ENCODE measurements around the gene MAP3K5.
"Not testable (repeated sequence)": the region's sequence is repeated elsewhere in the genome, so short reads cannot be mapped to it uniquely, and the experiment has no call there.

MAP3K5 gene

DNA sequence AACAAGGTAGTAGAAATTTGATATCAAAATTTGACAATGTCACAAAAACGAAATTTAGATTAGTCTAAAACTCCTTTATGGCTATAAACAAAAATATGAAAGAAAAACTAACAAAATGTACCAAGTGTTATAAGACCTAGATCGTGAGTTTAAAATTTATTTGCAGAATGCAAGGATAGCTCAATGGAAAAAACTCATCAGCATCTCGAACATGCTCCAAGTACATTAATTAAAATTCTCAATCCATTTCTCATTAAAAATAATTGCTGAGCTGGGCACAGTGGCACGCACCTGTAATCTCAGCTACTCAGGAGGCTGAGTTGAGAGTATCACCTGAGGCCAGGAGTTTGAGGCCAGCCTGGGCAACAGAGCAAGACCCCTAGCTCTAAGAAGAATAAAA lies 70.8 kb downstream of the MAP3K5 start:
- no peak for DNase-seq

DNA sequence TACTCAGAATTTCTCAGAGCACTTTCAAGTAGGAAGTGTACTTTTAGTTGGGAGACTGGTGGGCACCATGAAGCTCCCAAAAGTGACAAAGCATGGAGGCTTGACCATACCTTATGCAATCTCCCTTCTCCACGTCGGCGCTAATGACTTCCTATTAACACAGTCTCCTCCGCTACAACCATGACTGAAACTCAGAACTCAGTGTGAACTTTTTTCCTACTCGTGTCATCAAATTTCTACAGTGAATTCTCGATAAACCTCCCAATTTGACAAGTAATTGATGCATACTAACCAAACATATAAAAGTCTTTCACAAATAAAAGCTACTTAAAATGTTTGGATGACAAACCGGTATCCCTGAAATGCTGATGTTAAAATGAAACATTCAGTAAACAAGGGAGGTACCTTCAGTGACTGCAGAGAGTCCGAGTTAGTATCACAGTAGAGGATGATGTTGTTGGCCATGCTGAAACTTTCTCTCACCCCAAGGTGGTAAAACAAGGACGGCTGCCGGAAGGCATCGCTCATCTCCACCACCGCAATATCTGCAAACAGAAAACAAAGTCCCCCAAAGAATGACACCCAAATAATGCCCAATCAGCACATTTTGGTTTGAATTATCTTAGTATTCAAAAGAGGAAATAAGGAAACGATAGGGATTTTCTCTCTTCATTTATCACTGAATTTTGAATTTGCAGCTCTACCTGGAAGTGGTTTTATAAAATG lies 72.1 kb downstream of the MAP3K5 start:
- no peak for DNase-seq

DNA sequence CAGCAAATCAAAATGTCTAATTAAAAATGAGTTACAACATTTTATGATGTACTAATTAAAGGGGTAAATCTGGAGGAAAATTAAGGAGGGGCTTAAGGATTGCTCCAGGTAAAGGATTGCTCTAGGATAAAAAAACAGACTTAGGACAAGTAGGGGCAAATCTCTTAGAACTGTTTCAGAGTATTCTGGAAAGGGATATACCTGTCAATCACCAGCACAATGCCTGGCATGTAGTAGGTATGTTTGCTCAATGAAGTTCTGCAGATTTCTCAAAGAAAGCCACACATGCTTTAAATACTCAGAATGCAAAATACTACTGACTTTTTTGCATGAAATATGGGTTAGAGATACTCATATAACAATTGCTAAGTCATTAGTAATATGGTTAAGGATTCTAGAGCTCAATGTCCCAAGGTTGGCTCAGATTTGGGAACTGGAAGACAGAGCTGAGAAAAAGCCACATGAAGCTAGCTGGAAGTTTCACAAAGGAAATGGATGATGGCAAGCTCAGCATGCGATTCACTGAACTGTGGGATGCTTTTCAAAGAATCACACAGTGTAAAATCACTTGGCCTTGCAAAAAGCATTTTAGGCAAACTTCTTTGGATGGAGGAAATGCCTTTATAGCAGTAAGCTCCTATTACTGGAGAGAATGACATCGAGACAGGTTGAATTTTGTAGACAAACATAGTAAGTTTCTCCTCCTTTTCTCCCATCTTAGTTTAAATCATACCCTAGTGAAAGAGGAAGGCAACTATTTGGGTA lies 72.8 kb downstream of the MAP3K5 start:
- no peak for DNase-seq

DNA sequence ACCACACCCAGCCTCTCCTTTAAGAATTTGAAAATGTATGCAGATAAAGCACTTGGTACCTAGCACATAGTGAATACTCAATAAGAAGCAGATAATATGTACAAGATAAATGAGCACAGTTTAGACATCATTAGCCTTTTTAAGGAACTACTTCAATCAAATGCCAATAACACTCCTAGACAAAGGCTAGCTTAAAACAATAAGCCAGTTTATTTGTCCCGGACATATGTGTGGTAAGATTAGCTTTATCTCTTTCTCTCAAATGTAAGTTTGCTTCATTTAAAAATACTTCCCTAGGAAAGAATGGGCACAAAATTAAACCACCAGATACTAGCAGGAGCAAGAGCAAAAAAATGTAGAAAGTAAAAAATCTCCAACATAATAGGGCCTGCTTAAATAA lies 73.8 kb downstream of the MAP3K5 start:
- DNase-seq, result no peak

DNA sequence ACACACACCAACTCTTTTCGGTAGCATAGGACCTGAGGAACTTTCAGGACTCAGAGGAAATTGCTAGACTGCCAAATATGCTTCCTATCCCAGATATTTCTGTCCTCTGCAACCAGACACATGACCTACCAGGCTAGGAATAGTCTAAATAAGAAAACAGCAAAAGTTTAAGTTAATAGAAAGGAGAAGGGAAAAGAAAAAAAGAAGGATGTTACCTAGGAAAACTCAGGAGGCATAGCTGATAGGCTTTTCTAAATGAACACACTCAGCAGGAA lies 74.6 kb downstream of the MAP3K5 start:
- DNase-seq, result no peak

DNA sequence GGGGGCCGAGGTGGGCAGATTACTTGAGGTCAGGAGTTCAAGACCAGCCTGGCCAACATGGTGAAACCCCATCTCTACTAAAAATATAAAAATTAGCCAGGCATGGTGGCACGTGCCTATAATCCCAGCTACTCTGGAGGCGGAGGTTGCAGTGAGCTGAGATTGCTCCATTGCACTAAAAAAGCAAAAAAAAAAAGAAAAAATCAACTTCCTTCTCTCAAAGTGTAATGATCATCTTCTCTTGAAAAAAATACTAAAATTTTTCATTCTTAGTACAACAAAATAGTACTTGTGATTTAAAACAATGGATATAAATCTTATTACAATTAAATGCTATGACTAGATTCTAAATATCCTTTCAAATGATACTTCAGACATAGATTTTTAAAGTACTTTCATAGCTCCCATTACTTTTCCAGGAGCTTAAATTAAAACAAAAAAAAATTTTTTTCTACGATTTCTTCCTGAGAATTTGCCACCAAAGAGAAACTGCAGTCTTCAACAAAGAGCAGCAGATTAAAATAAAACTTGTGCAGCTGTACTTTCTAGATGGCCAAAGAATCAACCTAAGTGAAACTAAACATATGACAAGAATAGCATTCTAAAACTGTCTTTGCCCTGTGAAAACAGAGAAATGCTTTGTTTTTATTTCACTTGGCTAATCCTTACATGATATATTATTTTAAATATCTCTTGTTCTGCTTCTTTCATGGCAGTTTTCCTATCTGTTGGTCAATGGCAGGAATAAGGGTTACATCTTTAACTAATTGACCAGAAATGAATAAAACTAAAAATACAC lies 75.2 kb downstream of the MAP3K5 start:
- DNase-seq, result no peak

DNA sequence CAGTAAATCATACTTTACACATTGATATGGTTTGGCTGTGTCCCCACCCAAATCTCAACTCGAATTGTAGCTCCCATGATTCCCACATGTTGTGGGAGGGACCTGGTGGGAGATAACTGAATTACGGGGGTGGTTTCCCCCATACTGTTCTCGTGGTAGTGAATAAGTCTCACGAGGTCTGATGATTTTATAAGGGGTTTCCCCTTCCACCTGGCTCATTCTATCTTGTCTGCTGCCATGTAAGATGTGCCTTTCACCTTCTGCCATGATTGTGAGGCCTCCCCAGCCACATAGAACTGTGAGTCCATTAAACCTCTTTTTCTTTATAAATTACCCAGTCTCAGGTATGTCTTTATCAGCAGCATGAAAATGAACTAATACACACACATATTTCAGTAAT lies 79.6 kb downstream of the MAP3K5 start:
- DNase-seq, result not testable (repeated sequence)

DNA sequence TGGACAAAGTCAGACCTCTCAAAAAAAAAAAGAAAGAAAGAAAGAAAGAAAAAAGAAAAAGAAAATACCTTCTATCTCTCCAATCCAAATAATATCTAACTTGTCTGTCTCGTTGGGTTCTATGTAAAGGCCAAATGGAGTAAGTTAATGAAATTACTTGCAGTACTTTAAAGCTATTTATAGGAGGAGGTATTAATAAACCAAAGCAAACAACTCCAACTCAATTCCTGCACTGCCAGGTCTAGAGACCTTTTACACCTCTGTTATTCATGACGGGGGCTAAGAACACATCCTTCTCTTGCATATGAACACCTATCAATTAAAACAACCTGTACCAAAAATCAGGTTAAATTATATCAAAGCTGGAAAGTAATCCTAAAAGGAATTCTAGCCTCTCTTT lies 80.6 kb downstream of the MAP3K5 start:
- DNase-seq, result no peak

DNA sequence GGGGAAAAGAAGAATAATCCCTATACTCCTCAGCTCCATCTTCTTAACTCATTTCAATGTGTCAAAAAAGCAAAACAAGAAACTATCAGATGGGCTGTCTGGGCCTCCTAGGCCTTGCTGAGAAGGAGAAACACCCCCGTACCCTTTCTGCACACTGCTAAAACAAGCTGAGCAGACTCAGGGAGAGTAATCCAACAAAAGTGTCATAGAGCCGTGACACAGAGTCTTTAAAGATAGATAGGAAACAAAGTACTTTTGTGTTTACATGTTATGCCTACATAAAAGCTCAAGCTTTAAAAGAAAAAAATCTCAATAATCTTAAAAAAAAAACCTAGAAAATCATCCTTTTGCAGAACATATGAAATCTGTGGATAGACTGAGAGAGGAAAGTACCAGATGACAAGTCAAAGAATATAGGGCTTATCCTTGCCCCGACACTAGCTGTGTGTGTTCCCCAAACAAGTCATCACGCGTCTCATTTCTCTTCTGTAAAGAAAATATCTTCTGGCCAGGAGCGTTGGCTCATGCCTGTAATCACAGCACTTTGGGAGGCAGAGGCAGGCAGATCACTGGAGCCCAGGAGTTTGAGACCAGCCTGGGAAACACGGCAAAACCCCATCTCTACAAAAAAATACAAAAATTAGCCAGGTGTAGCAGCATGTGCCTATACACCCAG lies 81.3 kb downstream of the MAP3K5 start:
- no peak for DNase-seq

DNA sequence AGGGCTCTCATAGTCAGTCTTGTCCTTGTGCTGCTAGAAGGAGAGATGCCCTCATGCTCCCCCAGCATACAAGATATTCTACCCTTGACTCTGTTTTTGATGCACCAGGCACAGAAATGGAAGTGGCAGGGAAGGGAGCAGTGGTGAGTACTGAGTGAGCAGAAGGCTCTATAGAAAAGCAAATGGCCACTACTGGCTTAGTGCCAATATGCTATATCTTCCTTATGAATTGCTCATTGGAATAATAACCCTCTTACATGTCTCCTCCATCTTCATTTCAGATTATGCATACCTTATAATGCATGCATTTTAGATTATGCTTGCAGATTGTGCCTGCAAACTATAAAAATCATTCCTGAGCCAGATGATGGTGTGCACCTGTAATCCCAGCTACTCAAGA lies 82.8 kb downstream of the MAP3K5 start:
- no peak for DNase-seq

DNA sequence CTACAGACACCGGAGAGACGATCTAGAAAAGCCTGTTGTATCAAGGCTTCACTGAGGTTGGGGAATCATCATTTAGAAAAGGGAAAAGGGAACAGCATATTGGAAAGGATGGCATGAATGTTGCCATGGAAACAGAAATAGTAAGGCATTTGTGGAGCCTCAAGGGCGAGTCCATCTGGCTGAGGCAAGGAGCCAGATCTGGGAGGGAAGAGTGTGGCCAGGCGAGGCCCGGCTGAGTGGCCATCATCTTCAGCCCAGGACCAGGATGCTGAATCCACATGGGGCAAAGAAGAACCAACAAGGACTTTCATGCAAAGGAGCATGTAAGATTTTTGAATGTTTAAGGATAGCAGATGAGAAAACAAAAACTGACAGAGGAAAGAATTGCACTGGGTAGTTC lies 85.8 kb downstream of the MAP3K5 start:
- DNase-seq, result no peak

DNA sequence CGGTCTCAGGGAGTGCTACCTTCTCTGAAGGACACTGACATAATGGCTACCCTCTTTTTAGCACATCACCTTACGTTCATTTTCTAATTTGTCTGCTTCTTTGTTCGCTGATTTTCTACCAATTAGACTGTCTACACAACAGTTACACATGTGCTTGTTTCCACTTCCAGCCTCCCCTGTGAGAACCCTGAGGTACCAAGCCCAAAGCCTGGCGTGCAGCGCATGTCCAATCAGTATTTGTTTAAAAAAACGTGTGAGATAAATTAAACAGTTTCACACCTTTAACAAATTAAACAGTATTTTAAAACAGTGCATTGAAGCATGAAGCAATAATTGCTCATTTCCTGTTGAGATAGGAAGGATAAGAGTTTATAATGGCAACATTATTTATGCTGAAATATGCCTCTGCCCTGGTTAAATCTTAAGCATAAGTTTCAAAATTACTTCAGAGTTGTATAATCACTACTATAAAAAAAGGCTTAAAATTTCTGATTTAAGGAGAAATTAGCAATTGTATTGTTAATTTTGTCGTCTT lies 88.9 kb downstream of the MAP3K5 start:
- no peak for DNase-seq

DNA sequence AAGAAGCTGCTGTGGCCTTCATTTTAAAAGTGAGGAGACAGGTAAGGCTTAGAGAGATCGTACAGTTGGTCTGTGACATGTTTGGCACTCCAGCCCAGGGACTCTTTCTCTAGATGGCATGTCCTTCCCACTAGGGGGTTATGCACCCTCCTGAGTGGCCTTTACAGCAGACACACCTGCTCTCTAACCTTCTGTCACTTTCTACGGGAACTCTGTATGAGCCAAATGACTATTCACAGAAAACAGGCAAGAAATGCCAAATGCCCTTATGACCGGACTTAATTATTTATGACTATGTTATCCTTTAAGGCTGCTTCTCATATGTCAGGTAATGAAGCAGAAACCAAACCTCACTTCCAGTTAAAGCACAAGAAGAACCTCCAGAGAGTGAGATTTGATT lies 91.2 kb downstream of the MAP3K5 start:
- DNase-seq, result no peak

DNA sequence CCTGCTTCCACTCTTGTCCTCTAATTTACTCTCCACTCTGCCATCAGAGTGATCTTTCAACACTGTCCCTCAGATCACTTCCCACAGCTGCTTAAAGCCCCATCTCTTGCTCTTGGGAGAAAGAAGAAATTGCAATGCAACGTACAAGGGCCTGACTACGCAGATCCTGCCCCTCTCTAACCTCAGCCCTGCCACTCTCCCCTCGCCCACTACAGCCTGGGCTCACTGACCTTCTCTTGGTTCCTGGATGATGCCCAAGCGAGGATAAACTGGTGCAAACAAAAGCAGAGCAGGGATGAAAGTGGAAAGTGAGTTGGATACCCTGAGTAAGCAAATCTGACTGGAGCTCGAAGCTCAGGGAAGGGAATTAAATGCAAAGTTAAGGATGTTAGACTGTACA lies 92.9 kb downstream of the MAP3K5 start:
- no peak for DNase-seq

DNA sequence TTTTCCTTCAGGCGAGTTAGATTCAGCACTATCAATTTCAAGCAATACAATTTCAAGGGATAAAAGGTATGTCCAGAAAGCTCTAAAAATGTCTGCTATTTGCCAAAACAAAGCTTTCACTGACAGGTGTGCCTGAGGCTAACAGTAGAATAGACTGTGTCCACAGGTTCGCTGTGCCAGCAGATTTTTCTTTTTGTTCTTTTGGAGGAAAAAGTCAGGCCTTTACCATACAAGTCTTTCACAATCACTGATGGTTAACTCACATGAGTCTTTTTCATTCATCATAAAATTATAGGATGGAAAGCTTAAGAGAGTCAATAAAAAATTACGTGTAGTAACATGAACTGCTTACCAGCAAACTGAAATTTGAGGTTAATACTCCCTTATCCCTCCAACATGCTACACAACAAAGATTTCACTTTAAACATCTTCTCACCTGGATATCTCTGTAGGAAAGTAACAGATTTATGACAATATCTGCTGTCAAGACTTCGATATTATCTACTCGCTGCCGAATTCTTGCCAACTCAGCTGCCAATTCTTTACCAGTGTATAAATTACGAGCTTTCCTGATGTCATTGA lies 95.4 kb downstream of the MAP3K5 start:
- DNase-seq, result no peak

DNA sequence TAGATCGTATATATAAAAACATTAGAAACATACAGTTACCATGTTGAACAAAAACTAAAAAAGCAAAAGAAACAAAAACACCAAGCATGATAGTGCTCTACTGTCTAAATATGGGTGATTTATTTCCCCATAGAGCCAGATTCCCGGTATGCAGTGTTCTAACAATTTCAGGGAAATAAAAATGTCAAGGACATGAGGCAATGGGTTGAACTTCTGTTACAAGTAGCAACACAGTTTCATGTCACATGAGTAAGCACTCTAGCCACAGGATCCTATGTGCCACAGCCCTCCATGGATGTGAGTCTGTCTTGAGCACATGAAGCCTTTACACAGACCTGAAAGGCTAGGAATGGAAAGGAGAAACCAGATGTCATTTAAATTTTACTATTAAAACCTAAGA lies 96.0 kb downstream of the MAP3K5 start:
- DNase-seq, result no peak

DNA sequence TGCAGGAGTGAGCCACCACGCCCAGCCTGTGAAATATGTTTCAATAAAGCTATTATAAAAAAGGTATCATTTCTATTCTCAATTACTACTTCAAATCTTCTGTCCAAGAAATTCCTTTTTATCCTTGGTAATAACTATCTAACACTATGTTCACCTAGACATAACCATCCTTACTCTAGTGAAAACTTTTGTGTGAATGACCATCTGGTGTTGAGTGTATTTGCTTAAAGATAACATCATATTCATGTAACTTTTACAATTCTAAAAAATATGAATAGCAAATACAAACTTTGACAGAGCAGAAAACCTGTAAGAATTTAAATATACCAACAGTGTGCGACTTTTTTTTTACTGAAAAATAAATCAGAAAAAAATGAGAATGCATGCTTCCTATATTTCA lies 96.9 kb downstream of the MAP3K5 start:
- no peak for DNase-seq

DNA sequence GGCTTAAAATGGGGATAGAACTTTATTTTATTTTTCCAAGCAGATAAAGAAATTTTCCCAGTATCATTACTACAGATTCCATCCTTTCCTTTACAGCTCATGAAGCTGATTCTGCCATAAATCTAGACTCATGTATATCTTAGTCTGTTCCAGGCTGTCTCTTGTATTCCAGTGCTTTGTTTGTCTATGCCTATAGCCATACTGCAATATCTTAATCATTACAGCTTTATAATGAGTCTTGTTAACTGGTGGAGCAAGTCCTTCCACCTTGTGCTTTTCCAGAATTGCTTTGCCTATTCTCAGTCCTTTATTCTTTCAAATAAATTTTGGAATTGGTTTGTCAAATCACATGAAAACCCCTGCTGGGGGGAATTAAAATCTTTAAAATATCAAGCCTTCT lies 99.2 kb downstream of the MAP3K5 start:
- no peak for DNase-seq

DNA sequence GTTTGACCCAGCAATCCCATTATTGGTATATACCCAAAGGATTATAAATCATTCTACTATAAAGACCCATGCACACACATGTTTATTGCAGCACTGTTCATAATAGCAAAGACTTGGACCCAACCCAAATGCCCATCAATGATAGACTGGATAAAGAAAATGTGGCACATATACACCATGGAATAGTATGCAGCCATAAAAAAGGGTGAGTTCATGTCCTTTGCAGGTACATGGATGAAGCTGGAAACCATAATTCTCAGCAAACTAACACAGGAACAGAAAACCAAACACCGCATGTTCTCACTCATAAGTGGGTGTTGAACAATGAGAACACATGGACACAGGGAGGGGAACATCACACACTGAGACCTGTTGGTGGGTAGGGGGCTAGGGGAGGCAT lies 104.4 kb downstream of the MAP3K5 start:
- DNase-seq, result not testable (repeated sequence)

DNA sequence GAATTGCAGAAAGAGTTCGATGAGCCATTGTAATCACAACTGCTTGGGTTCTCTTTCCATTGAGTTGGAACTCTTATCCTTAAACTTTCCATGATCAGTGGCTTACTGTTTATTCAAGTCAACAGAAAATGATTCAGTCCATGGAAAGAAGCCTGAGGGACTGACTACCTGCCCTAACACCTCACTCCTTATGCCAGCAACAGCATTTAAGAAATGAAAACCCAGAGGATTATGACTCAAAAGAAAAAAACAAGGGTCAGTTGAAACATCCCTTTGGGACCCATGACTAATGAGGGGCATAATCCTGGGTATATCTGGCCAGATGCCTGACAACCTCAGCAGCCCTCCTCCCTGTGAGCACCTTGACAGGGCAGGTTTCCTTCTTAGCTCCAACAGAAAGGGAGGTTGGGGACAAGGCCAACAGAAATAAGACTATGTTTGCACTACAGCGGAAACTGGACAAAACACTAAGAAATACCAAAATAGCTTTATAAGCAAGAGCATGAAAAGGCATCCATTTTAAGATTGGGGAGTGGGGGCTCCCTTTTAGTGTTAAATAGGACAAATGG lies 106.7 kb downstream of the MAP3K5 start:
- no peak for DNase-seq

DNA sequence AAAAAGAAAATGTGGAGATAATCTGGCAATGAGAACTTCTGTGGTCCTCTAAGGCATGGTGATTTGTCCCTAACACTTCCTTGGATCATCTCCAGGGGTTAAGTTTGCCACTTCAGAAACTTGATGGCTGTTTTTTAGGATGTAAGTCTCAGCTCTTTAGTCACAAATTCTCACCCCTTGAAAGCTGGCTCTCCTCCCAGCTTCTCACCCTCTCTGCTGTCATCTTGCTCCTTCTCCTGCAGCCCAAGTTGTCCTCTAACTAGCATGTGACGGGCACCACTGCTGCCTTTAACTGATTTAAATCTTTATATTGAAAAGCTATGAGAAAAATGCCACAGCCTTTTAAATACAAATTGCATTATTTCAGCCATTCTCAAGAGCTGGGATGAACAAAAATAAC lies 107.8 kb downstream of the MAP3K5 start:
- no peak for DNase-seq

DNA sequence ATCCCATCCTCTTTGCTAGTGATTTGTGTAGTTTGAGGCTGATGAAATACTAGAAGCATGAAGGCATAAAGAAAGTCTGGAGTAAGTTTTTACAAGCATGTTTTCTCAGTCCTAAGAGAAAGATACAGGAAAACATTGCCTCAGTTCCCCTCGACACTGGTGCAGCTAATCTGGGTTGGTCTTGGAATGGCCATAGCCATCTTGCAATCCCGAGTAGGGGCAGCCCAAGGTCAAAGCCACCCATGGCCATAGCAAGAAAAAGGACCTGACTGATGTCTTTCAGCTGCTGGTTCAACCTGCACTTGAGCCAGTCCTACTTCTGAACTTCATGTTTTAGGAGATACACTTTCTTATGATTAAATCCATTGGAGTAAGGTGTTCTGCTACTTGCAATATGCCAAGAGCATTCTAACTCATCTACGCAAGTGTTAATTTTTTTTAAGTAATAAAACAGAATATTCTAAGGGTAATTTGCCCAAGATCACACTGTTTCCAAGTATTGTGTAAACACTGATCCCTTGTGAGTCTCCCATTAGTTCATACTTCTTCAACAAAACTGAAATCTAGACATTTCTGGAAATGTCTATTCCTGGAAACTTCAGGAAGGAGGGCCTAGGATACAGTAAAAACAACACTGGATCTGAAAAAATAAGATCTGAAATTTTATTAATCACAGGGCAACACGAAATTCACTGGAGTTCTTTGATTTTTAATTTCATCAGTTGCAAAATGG lies 108.9 kb downstream of the MAP3K5 start:
- DNase-seq, result no peak
